IPS-18a (cell line): ENCODE data around the gene AMIGO3.
"Not testable (repeated sequence)": the region's sequence is repeated elsewhere in the genome, so short reads cannot be mapped to it uniquely, and the experiment has no call there.

ENCODE experiments used
- H3K27ac ChIP-seq: one replicate; pipeline ENCODE4 v1.5.1; 2013; ENCODE audit warnings: low read length
- H3K27me3 ChIP-seq: one replicate; pipeline ENCODE4 v1.6.1; 2013; ENCODE audit warnings: mild to moderate bottlenecking, low read length; ENCODE audit not compliant: control insufficient read depth, insufficient read depth
- H3K36me3 ChIP-seq: one replicate; pipeline ENCODE4 v1.6.1; 2013; ENCODE audit warnings: low read depth, low read length; ENCODE audit not compliant: control insufficient read depth
- H3K4me1 ChIP-seq: one replicate; pipeline ENCODE4 v1.6.1; 2013; ENCODE audit warnings: low read depth, low read length; ENCODE audit not compliant: control insufficient read depth
- H3K4me3 ChIP-seq: one replicate; pipeline ENCODE4 v1.5.1; 2013; ENCODE audit warnings: low read length
- H3K9ac ChIP-seq: one replicate; pipeline ENCODE4 v1.6.1; 2013; ENCODE audit warnings: mild to moderate bottlenecking, low read length, moderate library complexity
- H3K9me3 ChIP-seq: one replicate; pipeline ENCODE4 v1.6.1; 2013; ENCODE audit warnings: low read depth, low read length; ENCODE audit not compliant: control insufficient read depth

The AMIGO3 gene, protein sequence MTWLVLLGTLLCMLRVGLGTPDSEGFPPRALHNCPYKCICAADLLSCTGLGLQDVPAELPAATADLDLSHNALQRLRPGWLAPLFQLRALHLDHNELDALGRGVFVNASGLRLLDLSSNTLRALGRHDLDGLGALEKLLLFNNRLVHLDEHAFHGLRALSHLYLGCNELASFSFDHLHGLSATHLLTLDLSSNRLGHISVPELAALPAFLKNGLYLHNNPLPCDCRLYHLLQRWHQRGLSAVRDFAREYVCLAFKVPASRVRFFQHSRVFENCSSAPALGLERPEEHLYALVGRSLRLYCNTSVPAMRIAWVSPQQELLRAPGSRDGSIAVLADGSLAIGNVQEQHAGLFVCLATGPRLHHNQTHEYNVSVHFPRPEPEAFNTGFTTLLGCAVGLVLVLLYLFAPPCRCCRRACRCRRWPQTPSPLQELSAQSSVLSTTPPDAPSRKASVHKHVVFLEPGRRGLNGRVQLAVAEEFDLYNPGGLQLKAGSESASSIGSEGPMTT

DNA sequence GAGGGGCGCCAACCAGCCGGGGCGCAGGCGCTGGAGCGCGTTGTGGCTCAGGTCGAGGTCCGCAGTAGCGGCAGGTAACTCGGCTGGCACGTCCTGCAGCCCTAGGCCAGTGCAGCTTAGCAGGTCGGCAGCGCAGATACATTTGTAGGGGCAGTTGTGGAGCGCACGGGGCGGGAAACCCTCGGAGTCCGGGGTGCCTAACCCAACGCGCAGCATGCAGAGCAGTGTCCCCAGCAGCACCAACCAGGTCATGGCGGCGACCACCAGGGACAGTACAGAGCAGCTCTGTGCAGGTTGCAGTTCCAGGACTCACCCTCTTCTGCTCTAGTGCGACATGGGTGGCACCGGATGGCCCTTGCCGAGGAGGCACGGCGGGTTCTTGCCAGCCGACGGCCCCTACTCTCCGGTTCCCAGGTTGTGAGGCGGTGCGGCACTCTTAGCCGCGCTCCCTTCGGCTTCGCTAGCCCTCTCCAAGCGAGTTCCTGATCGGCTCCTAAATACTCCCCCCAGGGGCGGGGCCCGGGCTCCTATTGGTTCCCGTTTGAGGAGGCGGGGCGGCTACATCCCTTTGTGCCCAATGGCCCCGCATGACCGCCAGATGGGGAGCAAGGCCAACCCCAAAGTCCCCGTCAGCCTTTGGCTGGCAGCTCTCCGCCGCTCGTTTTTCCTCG, at the start of gene AMIGO3:
Gene AMIGO3 (minus strand): TSS at position 471 of the 671 bp plus-strand sequence. CDS start 219 bp downstream, at position 252.
- Histone ChIP-seq H3K36me3 (peaks cover 10% of the 10 kb centered on the region), H3K9ac (peak within 1 kb of the TSS; percentile 68), H3K4me1 (peaks cover 8% of the 10 kb centered on the region), H3K9me3 (no peaks in the 10 kb centered on the region), H3K27ac (no peak within 1 kb of the TSS), H3K27me3 (no peaks in the 10 kb centered on the region), H3K4me3 (peak within 1 kb of the TSS; percentile 69)

DNA sequence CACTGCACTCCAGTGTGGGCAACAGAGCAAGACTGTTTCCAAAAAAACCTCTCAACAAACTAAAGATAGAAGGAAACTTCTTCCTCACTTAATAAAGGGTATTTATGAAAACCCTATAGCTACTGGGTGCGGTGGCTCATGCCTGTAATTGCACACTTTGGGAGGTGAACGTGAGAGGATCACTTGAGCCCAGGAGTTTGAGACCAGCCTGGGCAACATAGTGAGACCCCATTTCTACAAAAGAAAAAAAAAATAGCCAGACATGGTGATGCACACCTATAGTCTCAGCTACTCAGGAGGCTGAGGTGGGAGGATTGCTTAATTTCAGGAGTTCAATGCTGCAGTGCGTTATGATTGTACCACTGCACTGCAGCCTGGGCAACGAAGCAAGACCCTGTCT, 44.5 kb upstream of the AMIGO3 start:
- Histone ChIP-seq H3K27ac (no peak overlapping the region), H3K27me3 (no peaks in the 10 kb centered on the region), H3K9me3 (no peaks in the 10 kb centered on the region), H3K9ac (no peak overlapping the region), H3K36me3 (no peaks in the 10 kb centered on the region), H3K4me3 (no peak overlapping the region), H3K4me1 (no peaks in the 10 kb centered on the region)

DNA sequence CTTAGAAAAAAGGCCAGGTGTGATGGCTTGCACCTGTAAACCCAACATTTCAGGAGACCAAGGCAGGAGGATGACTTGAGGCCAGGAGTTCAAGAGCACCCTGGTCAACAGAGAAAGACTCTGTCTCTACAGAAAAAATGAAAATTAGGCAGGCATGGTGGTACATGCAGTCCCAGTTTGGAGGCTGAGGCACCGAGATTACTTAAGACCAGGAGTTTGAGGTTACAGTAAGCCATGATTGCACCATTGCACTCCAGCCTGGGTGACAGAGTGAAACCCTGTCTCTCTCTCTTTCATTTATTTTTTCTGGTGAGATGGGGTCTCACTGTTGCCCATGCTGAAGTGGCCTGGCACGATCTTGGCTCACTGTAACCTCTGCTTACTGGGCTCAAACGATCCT, 42.2 kb upstream of the AMIGO3 start:
- Histone ChIP-seq H3K4me1 (no peaks in the 10 kb centered on the region), H3K4me3 (no peak overlapping the region), H3K9ac (no peak overlapping the region), H3K27me3 (no peaks in the 10 kb centered on the region), H3K36me3 (no peaks in the 10 kb centered on the region), H3K27ac (no peak overlapping the region), H3K9me3 (no peaks in the 10 kb centered on the region)

DNA sequence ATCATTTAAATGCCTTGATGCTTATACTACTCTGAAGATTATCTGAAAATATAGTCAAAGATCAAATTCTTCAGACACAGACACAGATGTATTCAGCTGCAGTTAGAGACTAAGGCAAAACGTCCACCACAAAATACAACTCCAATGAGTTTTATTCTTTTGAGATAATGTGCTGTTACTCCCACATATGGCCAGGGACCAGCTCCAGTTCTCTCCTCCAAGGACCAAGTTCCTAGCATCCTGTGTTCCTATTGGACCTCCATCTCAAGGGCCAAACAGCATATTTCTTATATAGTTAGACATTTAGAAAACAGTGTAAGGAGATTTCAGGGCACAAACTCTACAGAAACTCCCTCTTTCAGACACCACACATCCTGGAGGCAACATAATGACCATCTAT, 39.7 kb upstream of the AMIGO3 start:
- no peaks in the 10 kb centered on the region for H3K27me3 ChIP-seq
- no peaks in the 10 kb centered on the region for H3K36me3 ChIP-seq
- no peak overlapping the region for H3K9ac ChIP-seq
- H3K27ac ChIP-seq, result no peak overlapping the region
- no peak overlapping the region for H3K4me3 ChIP-seq
- H3K9me3 ChIP-seq, result no peaks in the 10 kb centered on the region
- no peaks in the 10 kb centered on the region for H3K4me1 ChIP-seq

DNA sequence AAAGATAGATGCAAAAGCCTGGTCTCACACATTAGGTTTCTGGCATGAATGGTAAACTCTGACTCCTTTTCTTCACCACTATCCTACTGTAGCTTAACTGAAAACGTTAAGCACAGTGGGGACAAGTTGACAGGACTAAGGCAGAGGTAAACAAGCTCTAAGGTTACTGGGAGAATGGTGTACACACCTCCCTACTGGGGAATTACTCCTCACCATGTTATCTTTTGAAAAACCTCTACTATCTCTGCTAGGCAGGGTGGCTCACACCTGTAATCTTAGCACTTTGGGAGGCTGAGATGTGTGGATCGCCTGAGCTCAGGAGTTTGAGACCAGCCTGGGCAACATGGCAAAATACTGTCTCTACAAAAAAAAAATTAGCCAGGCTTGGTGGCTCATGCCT, 37.7 kb upstream of the AMIGO3 start:
- Histone ChIP-seq H3K27ac (no peak overlapping the region), H3K4me1 (no peaks in the 10 kb centered on the region), H3K27me3 (no peaks in the 10 kb centered on the region), H3K4me3 (no peak overlapping the region), H3K36me3 (no peaks in the 10 kb centered on the region), H3K9me3 (no peaks in the 10 kb centered on the region), H3K9ac (no peak overlapping the region)

DNA sequence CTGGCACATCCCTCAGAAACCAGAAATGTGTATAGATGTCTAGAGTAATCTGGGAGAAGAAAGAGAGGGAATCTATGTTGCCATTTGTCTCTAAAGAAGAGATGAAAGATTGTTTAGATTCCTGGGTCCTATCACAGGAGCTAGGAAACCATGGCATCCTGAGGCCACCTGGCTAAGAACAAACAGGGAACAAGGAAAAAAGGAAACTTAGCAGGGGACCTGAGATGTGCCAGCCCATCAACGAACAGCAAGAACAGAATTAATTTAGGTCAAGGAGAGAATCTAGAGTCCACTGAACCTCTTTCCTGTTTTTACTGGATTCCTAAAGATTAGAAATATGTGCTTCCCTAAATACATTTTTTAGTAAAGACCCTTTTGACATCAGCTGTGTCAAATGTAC, 36.6 kb upstream of the AMIGO3 start:
- Histone ChIP-seq H3K9ac (no peak overlapping the region), H3K36me3 (no peaks in the 10 kb centered on the region), H3K9me3 (no peaks in the 10 kb centered on the region), H3K27ac (no peak overlapping the region), H3K27me3 (no peaks in the 10 kb centered on the region), H3K4me3 (no peak overlapping the region), H3K4me1 (no peaks in the 10 kb centered on the region)

DNA sequence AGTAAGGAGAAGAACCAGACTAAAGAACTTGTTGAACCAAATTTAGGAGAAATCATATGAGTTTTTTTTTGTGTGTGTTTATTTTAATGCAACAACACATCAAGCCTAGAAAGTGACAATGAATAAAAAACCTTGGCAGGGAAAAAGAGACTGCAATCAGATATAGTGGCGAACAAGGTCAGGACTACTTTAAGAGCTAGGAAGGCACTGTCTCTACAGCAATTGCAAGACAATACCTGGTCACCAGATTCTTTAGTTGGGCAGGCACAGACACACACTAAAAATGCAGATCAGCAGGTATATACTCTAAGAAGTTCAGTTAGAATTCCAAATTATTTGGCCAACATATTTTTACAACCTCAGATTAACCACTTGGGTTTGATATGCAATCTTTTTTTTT, 35.1 kb upstream of the AMIGO3 start:
- H3K4me1 ChIP-seq, result no peaks in the 10 kb centered on the region

DNA sequence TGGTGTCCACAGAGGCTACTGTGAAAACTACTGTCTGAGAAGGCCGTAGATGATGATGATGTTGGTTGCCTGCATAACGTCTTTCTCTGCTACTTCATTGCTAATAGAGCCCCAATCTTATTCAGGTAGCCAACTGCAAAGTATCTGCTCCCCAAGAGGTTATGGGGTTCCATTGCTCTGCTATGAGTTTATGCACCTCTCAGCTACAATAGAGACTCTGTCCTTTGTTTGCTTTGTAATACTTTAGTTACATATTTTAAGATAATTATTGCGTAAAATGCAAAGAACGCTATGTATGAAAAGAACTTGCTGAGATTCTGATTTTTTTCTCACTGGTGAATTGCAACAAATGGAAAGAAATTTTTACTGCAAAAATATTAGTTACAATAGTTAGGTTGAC, 32.0 kb upstream of the AMIGO3 start:
- H3K4me3 ChIP-seq, result no peak overlapping the region
- H3K4me1 ChIP-seq, result no peaks in the 10 kb centered on the region

More for the DNA sequence above, 35.1 kb upstream of the AMIGO3 start:
- H3K9ac ChIP-seq, result no peak overlapping the region
- no peaks in the 10 kb centered on the region for H3K27me3 ChIP-seq
- H3K27ac ChIP-seq, result no peak overlapping the region
- no peaks in the 10 kb centered on the region for H3K36me3 ChIP-seq
- no peak overlapping the region for H3K4me3 ChIP-seq
- H3K9me3 ChIP-seq, result no peaks in the 10 kb centered on the region

DNA sequence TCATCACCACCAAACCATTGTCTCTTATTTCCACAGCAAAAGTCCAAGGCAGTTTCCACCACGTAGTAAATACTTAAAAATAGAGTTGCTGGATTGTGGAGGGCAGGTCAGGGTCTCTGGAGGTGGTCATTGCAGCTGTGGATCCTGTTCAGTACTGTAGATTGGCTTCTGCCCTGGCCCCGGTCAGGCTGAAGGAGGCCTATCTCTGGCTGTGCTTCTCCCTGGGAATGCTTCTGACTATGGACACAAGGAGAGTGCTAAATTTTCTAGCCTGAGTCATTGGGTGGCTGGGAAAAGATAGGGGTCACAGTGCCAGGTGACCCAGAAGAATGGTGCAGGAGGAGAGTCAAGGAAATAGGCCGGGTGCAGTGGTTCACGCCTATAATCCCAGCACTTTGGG, 30.6 kb upstream of the AMIGO3 start:
- Histone ChIP-seq H3K9ac (no peak overlapping the region), H3K4me1 (no peaks in the 10 kb centered on the region), H3K27ac (no peak overlapping the region), H3K36me3 (peaks cover 5% of the 10 kb centered on the region), H3K27me3 (no peaks in the 10 kb centered on the region), H3K4me3 (no peak overlapping the region), H3K9me3 (no peaks in the 10 kb centered on the region)

More for the DNA sequence above, 32.0 kb upstream of the AMIGO3 start:
- Histone ChIP-seq H3K27ac (no peak overlapping the region), H3K36me3 (peaks cover 5% of the 10 kb centered on the region), H3K9me3 (no peaks in the 10 kb centered on the region), H3K27me3 (no peaks in the 10 kb centered on the region), H3K9ac (no peak overlapping the region)

DNA sequence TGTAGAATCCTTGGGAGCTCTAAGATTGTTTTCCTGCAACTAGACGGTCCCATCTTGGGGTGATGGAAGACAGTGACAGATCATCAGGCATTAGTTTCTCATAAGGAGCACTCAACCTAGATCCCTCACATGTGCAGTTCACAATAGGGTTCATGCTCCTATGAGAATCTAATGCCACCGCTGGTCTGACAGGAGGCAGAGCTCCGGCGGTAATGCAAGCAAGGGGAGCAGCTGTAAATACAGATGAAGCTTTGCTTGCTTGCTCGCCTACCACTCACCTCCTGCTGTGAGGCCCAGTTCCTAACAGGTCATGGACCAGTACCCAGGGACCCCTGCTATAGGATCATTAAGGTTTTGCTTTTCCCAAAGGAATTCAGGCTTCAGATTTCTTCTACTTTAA, 29.4 kb upstream of the AMIGO3 start:
- not testable (repeated sequence) for H3K4me3 ChIP-seq, H3K4me1 ChIP-seq, H3K9me3 ChIP-seq, H3K27ac ChIP-seq, H3K9ac ChIP-seq, H3K27me3 ChIP-seq, H3K36me3 ChIP-seq

DNA sequence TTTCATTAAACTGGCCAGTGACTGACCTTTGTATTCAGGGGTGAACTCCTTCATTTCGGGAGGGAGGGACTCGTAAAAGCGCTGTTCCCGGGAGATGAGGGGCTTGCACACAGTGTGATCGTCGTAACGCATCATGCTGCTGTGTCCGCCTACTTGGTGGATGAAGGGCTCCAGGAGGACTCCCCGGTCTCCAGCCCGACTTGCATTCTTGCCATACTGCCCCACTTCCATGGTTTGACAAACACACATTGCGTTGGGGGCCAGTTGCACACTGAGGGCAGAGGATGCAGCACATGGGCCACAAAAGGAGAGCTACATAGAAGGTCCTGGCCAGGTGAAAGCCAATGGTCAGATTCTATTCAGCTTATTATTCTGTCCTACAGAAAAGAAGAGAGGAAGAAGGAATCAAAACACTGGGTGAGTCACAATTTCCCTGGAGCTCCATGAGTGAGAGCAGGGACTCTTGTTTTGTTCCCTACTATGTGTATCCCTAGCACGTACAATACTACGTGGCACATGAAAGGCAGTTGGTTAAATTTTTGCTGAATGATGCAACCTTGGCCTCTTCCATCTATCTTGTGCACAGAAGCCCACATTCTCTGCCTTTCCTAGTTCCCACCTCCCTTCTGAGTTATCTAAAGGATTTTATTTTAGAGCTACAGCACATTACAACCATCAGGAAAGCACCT, 28.5 kb upstream of the AMIGO3 start:
- Histone ChIP-seq H3K36me3 (peaks cover 5% of the 10 kb centered on the region), H3K4me3 (no peak overlapping the region), H3K27ac (no peak overlapping the region), H3K27me3 (no peaks in the 10 kb centered on the region), H3K4me1 (no peaks in the 10 kb centered on the region), H3K9me3 (no peaks in the 10 kb centered on the region), H3K9ac (no peak overlapping the region)
